HG03442 (cell line): ENCODE results near the gene AATK.
"Not testable (repeated sequence)": the region's sequence is repeated elsewhere in the genome, so short reads cannot be mapped to it uniquely, and the experiment has no call there.

Source experiments
- ATAC-seq: cut with Tn5 transposase; IDR thresholded peaks from one replicate; pipeline ENCODE4 v1.9.1; 2021; ENCODE audit warnings: mild to moderate bottlenecking, moderate library complexity; ENCODE audit not compliant: unreplicated experiment

Gene AATK

GRCh38 chr17:81163051-81163695, 2.8 kb downstream of the AATK start:
- ATAC-seq = no peak

GRCh38 chr17:81162491-81162890, 3.5 kb downstream of the AATK start:
- no peak for ATAC-seq

DNA sequence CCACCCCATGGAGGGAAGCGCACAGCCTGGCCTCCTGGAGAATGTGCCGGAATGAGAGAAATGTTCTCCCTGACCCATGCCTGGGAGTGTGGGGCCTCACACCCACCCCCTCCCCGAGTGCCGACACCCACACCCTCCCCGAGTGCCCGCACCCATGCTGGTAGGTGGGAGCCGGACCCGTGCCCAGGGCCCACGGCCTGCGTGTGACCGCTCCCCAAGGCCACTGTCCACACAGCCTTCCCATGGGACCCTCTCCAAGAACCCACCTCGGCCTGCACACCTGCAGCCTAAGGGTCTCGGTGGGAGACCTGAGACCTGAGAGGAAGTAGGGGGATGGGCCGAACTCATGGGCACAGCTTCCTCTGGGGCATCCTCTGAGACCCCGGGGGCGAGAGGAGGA, 4.0 kb downstream of the AATK start:
- no peak for ATAC-seq

DNA sequence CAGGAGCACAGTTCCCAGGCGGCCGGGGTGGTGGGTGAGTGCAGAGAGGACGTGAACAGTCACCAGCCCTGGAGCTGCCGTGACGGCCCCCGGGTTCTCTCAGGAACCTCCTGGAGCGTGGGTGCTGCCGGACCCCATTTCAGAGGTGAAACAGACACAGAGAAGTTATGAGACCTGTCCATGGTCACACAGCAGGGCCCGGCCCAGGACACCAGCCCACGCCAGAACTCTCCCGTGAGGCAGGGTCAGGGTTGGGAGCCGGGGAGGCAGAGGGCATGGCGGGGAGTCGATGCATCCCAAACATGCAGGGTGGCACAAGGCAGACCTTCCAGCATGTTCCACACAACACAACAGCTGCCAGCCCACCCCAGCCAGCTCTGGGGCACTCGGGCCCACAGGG, 4.5 kb downstream of the AATK start:
- ATAC-seq = no peak

GRCh38 chr17:81160747-81161453, 5.1 kb downstream of the AATK start:
- no peak for ATAC-seq

- no peak for ATAC-seq
Measured at GRCh38 chr17:81160306-81160705, 5.7 kb downstream of the AATK start.

GRCh38 chr17:81159611-81160265, 6.3 kb downstream of the AATK start:
- ATAC-seq = no peak

DNA sequence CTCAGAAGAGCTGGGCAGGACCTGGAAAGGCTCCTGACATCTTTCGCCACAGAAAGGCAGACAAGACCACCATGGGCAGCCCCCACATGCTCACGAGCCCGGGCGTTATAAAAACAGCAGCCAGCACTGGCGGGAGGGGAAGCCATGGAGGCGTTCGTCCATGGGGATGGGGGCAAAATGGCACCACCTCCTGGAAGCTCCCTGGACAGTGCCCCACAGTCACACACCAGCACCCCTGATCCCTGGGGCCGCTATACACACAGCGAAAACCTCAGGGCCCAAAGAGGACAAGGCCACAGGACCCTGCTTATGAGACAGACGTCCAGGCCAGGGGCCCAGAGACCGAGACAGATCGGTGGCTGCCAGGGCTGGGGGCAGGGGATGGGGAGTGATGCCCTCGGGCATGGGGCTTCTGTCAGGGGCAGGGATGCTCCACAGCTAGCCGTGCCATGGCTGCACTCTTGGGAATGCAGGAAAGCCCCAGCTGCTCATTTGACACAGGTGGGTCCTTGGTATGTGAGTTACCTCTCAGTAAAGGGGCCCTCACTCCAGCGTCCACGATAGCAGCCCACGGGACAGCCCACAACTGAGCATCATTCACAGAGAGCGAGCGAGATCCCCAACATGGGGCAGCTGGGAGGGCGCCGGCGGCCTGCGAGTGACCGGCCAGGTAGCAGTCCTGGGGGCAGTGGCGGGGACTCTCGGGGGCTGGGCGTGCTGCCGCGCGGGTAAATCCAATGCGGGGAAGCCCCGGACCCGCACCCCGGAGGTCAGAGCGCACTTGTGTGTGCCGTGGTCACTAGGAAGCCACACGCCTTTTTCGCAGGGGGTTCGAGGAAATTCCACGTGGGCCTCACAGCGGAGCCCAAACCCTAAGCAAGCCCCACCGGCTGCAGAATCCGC, 7.1 kb downstream of the AATK start:
- ATAC-seq = no peak

- no peak for ATAC-seq
Measured at GRCh38 chr17:81157848-81158687, 8.0 kb downstream of the AATK start.

- ATAC-seq = no peak
Measured at GRCh38 chr17:81156866-81157805, 8.9 kb downstream of the AATK start.

- ATAC-seq = no peak
Measured at GRCh38 chr17:81154961-81155360, 11.1 kb downstream of the AATK start.

- ATAC-seq = not testable (repeated sequence)
Measured at GRCh38 chr17:81154016-81154415, 12.0 kb downstream of the AATK start.

- ATAC-seq = no peak
Measured at GRCh38 chr17:81153340-81153803, 12.6 kb downstream of the AATK start.

- ATAC-seq = no peak
Measured at GRCh38 chr17:81152288-81152828, 13.7 kb downstream of the AATK start.

GRCh38 chr17:81151278-81151677, 14.7 kb downstream of the AATK start:
- no peak for ATAC-seq

DNA sequence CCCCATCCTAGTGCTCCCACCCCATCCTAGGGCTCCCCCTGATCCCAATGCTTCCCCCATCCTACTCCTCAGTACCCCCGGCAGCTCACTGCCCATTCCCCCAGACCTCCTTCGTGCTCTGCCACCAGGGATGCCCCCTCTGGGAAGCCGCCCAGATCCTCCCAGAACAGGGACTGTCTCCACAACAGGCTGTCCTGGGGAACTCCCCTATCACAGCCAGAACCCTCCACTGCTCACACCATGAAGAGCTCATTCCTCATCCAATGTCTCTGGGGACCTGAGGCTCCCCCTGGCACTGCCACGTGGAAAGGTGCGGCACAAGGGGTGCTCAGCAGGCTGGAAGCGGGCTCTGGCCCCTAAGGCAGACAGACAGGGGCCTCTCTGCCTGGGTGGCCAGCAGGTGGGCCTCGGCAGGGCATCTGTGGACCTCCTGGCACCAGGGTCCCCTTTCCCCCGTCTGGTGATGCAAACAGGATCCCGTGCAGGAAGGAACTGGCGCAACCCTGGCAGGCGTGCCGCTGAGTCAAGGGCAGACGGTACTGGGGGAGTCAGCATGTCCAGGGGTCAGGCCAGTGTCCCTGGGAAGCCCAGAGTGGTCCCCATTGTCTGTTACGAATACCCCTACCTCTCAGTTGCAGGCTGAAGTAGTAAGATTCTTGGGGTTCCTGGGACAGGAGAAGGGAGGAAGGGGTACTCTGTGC, 15.5 kb downstream of the AATK start:
- no peak for ATAC-seq

- no peak for ATAC-seq
Measured at GRCh38 chr17:81148986-81149533, 17.0 kb downstream of the AATK start.

- ATAC-seq = no peak
Measured at GRCh38 chr17:81148571-81148970, 17.4 kb downstream of the AATK start.
